Measurements from ENCODE around the gene SPATS2.

The SPATS2 gene

DNA sequence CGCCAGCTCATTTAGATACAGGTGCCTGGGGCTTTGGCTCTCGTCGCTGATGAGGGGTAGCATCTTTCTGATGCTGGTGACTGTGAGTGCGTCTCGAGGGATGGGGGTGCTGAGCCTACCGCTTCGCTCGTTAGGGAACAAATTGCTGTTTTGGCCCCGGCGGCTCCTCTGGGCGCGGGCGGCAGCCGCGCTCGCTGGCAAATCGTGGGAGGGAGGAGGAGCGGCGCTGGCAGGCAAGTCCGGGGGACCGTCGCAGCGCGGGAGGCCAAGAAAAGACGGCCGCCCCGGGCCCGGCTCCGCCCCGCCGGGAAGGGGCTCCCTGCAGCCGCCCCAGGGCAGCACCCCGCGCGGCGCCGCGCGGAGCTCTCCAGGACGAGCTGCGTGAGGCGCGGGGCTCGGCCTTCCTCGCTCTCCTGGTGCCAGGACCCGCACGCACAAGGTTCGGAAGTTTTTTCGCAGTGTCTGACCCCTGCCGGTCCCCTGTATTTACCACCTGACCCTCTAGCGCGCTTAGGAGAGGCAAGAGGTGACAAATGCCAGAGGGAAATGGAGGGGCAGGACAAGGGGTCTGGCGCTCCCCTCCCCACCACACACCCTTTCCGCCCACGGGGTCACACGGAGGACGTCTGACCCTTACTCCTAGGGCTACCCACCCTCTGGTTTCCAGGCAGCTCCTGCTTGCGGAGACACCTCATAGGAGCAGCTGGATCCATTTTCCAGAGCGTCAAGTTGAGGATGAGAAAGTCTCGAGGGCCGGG is 170.7 kb downstream of the SPATS2 start:
- DNase-seq (ENCODE audit: low read depth): no peak
- TF ChIP-seq, protein P1, sequence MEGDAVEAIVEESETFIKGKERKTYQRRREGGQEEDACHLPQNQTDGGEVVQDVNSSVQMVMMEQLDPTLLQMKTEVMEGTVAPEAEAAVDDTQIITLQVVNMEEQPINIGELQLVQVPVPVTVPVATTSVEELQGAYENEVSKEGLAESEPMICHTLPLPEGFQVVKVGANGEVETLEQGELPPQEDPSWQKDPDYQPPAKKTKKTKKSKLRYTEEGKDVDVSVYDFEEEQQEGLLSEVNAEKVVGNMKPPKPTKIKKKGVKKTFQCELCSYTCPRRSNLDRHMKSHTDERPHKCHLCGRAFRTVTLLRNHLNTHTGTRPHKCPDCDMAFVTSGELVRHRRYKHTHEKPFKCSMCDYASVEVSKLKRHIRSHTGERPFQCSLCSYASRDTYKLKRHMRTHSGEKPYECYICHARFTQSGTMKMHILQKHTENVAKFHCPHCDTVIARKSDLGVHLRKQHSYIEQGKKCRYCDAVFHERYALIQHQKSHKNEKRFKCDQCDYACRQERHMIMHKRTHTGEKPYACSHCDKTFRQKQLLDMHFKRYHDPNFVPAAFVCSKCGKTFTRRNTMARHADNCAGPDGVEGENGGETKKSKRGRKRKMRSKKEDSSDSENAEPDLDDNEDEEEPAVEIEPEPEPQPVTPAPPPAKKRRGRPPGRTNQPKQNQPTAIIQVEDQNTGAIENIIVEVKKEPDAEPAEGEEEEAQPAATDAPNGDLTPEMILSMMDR (IDR thresholded peaks at IDR 0.05; ENCODE audit: control insufficient read depth, extremely low read depth, insufficient read depth): no peak
- no peak overlapping the region for H3K4me3 ChIP-seq (ENCODE audit: low read depth, low read length)

DNA sequence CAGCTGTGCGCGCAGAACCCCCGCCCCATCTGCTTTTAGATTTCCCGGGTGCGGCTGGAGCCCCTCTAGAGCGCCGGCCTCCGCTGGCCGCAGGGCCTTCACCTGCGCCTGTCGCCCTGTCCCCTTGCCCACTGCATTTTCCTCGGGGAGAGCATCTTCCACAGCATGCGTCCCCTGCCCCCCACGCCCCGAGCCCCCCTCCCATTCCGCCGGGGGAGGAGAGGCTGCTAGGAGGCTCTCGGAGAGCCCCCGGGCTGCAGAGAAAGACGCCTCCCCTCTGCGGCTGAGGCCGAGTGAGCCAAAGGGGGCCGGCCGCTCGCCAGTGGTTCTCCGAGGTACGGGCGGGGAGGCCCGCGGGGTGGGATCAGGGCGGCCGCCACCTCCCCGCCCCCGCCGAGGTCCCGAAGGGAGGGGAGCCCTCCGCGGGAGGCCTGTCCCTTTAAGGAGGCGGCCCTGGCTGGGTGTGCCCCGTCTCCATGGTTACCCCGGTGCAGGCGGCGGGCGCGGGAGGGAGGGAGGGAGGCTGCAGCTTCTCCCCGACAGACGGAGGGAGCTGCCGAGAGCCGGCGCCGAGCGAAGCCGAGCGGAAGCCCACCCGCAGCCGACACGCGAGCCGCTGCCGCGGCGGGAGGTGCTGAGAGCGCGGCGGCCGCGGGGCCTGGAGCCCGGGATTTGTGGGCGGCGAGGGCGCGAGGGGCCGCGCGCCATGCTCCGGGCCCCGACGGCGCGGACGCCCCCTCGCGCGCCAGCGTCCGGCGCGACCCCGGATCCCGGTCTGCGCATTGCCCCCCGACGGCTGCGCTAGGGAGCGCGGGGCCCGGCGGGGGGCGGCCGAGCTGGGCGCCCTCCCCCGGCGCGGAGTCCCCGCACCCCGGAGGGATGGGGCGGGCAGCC is 171.5 kb downstream of the SPATS2 start, which contains the start of gene KCNH3:
Gene KCNH3 (plus strand): TSS at position 521 of the 894 bp plus-strand sequence. CDS start 387 bp downstream, outside the sequence.
- H3K4me3 ChIP-seq (ENCODE audit: low read depth, low read length): peak within 1 kb of the TSS; percentile 29
- TF ChIP-seq, protein P1 (IDR thresholded peaks at IDR 0.05; ENCODE audit: control insufficient read depth, extremely low read depth, insufficient read depth): no peak
- DNase-seq (ENCODE audit: low read depth): no peak

DNA sequence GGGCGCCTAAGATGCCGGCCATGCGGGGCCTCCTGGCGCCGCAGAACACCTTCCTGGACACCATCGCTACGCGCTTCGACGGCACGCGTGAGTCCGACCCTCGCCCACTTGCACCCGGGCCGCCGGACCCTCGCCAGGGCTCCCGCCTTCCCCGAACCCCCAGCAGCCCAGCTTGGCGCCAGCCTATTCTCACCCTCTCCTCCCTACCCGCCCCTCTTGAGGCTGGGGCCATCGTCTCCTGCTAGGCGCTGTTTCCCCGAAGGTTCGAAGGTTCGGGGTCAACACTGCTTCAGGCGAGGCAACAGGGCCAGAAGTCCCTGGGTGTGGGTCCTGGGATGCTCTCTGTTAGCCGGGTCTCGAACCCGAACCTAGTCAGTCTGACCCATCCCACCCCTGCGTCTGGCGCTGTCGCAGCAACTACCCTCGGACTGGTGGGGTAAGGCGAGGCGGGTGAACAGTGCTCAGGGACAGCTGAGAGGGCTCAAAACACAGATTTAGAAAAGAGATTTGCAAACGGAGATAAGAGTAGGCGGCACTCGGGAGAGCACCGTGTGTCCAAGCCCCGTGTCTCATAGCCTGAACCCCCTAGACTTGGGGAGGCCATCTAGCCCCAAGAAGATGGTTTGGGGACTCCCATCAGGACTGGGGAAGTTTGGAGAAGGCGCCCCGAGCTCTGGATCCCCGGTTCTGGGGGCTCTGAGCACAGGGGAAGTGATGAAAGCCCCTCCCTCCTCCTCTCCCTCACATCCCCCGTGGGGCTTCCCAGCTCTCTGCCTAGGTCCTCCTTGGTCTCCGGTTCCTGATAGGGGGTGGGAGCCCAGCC is 172.4 kb downstream of the SPATS2 start:
- TF ChIP-seq, protein P1 (IDR thresholded peaks at IDR 0.05; ENCODE audit: control insufficient read depth, extremely low read depth, insufficient read depth): no peak
- no peak for DNase-seq (ENCODE audit: low read depth)
- H3K4me3 ChIP-seq (ENCODE audit: low read depth, low read length): no peak overlapping the region

DNA sequence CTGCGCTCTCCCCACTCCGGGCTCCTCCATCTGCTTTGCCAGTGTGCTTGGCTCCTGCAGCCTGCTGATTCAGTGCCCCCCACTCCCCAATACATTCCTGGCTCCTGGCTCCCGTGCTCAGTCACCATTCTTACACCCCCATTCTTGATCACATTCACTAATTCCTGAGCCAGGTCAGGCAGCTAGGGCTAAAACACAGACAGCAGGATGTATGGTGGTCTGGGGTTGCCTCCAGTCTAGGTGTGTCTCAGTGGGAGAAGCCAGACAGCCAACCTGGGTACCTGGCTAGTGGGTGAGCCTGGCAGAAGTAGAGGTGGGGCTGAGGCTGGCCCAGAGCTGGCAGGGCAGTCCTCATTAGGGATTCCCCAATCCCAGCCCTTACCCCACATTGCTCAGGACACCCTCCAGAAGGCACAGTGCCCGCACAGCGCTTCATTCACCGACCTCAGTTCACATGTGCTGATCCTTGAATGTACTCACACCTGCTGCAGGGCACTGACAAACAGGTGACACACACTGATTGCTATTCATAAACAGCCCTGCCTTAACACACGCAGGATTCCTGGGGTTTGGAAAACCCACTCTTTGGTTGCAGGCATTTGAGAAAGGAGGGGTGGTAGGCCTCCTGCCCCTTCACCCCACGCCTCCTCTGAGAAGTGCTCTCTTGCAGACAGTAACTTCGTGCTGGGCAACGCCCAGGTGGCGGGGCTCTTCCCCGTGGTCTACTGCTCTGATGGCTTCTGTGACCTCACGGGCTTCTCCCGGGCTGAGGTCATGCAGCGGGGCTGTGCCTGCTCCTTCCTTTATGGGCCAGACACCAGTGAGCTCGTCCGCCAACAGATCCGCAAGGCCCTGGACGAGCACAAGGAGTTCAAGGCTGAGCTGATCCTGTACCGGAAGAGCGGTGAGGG is 173.2 kb downstream of the SPATS2 start:
- H3K4me3 ChIP-seq (ENCODE audit: low read depth, low read length): no peak overlapping the region
- no peak for DNase-seq (ENCODE audit: low read depth)
- TF ChIP-seq, protein P1 (IDR thresholded peaks at IDR 0.05; ENCODE audit: control insufficient read depth, extremely low read depth, insufficient read depth): no peak

DNA sequence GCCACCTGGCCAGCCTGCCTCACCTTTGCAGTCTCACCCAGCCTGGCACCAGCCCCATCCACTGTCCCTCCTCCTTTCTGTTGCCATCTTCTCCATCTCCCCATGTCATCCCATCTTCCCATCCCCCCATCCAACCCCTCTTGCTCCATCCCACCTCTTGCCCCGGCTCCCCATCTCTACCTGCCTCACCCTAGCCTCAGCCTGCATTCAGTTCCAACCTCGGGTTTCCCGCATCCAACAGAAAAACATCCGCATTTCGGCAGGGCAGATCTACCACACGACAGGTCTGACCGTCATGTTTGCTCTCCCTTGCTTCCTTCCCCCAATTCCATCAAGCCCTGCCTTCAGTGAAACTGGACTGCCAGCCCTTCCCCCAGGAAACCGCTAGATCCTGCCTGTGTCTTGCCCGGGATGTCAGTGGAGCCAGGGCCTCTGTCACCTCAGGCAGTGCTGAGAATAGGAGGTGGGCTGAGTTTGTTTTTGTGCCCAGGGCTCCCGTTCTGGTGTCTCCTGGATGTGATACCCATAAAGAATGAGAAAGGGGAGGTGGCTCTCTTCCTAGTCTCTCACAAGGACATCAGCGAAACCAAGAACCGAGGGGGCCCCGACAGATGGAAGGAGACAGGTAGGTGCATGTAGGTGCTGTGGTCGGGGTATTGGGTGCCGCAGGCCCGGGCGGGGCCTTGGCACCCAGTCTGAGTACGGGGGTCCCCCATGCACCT is 174.0 kb downstream of the SPATS2 start:
- no peak for DNase-seq (ENCODE audit: low read depth)
- TF ChIP-seq, protein P1 (IDR thresholded peaks at IDR 0.05; ENCODE audit: control insufficient read depth, extremely low read depth, insufficient read depth): no peak

More for the DNA sequence above, 174.0 kb downstream of the SPATS2 start:
- no peak overlapping the region for H3K4me3 ChIP-seq (ENCODE audit: low read depth, low read length)

Data from LNCaP clone FGC (cell line).